Thyroid gland (tissue), 4 donors: ENCODE results near the gene CORO1C.

Experiments used
- CTCF ChIP-seq, 6 experiments: fragments of 200-600 bp in 3 of 6; fragments of 450-650 bp in 3 of 6; sonication (generic) in 3 of 6; IDR thresholded peaks; one replicate each; pipeline ENCODE4 v1.5.1; 2016 to 2019; ENCODE audit warnings: antibody characterized with exemption in 6 of 6, mild to moderate bottlenecking in 2 of 6, inconsistent platforms in 1 of 6, moderate library complexity in 1 of 6
- POLR2A ChIP-seq, 2 donors: fragments of 450-650 bp; IDR thresholded peaks; one replicate each; pipeline ENCODE4 v1.6.1; 2017; ENCODE audit warnings: antibody characterized with exemption in 2 of 2, mild to moderate bottlenecking in 2 of 2, moderate library complexity in 1 of 2

- TF ChIP-seq POLR2A (IDR thresholded peaks at IDR 0.05) (no peak), CTCF (IDR thresholded peaks at IDR 0.05) (no peak)
Observed at GRCh38 chr12:108753976-108754375, 22.7 kb upstream of the CORO1C start.
